ENCODE results near the gene KIF18B.

The KIF18B gene

DNA sequence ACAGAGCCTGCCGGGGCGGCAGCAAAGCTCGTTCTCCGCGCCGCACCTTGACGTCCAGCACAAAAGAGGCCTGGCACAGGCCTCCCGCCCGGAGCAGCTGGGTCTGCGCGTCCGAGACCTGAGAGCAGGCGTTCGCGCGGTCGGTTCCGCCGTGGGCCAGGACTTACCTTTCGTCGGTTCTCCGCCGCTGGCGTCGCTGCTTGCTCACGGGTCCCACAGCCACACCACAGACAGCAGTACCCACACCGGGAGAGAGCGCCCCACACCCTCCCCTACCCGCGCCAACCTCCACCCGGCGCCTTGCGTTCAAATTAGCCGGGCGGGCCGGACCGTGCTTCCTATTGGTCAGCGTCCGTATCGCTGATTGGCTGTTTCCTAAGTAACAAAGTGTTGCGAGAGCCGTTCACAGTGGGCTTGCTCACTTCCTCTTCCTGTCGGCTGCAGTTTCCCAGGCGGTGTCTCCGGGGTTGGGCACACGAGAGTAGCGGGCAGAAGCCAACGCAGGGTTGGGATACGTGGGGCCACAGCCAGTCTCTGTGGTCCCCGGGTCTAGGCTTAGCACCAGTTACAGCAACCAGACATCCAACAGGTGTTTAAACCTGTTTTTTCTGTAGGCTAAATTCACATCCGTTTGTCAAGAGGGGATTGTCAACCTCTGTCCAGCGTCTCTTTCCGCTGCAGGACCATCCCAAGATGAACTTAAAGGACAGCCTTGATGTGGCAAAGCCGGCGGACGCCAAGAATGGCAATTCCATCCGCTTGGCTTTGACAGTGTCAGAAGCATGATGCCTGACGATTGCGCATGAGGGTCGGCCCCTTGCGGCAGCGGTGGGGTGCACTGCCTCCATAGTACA is at the start of gene KIF18B:
Gene KIF18B, minus strand, starts transcription at position 313 of the 854 bp plus-strand sequence. CDS start 11,429 bp downstream, outside the sequence.
- DNase-seq (ENCODE audit: low read depth in 2 of 2): peak; percentile 73 to 94

DNA sequence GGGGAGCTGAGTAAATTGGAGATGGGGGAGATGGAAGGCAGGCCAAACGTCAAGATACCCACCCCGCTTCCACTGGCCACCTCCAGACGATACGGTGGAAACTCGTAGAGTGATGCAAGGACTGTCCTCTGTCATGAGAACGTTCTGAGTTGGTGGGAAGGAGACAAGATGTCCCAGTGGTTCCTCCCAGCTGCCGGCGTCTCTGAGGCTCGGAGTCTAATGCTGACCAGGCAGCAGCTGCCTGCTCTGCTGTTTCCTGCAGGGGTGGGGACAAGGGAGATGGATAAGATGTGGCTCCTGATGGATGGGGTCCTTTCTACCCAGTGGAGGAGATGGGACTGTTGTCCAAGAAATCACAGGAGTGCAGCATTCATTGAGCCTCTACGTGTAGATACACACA is 48.7 kb upstream of the KIF18B start:
- DNase-seq (ENCODE audit: low read depth in 2 of 2): no peak

DNA sequence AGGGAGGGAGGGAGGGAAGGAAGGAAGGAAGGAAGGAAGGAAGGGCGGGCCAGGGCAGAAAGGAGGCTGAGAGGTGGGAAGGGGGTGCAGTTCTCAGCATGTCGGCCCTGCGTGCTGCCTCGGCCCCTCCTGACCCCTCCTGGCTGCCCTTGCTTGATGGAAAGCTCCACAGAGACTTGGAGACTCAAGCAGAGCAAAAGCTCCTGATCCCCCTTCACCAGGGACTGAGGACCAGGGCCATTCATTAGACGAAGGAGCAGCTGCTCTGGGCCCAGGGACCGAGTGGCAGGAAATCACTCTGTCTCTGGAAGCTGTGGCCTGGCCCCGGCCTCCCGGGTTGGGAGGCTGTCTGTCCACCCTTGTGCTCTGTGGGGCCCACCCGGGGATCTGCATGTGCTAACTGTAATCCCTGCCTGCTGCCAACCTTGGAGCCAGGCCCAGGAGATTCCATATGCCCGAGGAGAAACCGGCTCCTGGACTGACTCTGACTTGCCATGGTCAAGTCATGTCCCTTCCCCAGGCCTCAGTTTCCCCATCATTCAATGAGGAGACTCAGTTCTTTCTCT is 47.9 kb upstream of the KIF18B start:
- DNase-seq (ENCODE audit: low read depth in 2 of 2): no peak

DNA sequence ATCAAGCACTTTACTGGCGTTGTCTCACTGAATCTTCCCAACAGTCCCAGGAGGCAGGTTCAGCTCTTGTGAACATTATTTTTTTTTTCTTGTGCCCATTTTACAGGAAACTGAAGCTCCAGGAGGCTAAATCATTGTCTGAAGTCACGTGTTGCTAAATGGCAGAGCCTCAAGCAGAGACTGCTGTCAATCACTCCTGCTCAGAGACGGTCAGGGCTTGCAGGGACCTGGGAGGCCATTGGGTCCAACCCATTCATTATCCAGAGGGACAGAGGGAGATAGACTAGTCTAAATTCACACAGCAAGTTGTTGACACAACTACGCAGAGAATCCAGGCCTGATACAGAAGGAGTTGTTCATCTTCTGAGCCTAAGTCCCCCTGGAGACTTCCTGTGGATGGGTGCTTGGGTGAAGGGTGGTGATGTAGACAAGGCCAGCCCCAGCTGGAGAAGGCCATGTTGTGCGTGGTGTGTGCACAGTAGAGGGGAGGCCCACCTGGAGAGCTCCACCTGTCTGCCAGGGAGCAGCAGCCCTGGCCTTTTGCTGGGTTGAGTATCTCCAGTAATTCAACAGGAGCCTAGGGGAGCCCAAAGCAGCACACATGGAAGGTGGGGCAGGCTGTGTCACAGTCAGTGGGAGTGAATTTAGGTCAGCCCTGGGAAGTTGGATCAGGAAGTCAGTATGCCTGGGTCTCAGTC is 44.8 kb upstream of the KIF18B start:
- DNase-seq (ENCODE audit: low read depth in 2 of 2): no peak

DNA sequence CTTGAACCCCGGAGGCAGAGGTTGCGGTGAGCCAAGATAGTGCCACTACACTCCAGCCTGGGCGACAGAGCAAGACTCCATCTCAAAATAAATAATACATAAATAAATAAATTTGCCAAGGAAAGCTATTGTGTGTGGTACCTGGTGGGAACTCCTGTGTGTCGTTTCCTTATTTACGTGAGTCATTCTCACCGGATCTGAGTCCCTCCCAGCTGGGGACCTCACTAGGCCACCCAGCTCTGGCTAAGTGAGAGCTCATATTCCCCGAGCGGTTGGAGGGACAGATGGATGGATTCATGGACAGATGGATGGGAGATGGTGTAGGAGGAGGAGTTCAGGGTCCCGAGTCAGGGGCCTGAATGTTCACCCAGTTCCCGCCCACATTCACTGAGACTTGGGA is 43.4 kb upstream of the KIF18B start:
- DNase-seq (ENCODE audit: low read depth in 2 of 2): no peak

DNA sequence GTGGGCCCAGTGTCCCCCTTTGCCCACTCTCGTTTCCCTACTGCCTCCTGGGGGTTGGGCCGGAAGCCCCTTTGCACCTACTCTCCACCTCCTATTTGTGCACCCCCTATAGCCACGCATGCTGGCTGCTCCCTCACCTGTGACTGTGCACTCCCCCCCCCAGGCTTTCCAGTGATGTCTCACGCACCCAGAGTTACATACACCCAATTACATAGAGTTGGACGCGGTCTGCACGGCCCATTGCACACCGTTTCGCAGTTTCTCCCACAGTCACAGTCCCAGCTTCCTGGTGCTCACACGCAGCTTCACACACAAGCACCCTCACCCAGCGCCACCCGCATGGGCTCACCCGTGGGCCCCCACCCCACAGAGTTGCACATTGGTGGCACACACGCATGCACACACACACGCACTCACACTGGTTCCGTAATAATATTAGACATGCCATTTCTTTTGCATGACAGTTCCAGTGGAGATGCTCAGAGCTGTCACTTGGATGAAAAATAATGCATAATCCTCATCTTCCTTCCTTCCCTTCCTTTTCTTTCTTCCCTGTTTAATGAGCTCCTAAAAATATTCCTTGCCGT is 42.1 kb upstream of the KIF18B start:
- no peak for DNase-seq (ENCODE audit: low read depth in 2 of 2)

DNA sequence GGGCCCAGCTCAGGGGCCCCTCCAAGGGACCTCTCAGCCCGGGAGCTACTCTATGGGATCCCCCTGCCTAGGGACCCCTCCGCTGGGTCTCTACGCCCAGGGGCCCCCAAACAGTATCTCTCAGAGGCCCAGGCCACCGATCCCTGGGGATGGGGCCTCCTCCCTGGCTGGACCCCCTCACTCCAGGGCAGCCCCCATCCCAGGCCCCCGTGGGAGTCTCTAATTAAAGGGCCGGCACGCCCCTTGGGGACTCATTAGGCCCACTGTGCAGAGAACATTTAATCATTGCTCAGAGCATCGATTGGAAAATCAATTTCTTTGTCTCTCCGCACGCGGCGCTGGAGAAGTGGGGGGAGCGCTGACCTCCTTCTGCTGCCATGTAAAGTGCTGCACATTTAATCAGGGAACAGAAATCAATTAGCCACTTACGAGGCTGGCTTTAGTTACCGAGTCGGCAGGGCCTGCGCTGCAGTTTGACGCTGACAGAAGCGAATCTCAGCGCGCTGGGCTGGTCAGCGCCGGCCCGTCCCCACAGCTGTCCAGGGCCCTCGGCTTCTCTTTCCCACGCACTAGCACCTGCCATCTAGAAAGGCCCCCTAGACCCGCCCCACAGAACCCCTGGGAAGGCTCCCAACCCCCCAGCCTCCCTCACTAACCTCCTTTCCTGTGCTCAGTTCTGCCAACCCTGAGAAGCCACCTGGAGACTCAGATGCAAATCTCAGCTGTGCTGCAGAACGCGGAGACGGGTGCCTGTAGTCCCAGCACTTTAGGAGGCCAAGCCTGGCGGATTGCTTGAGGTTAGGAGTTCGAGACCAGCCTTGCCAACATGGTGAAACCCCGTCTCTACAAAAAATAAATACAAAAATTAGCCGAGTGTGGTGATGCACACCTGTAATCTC is 40.7 kb upstream of the KIF18B start:
- no peak for DNase-seq (ENCODE audit: low read depth in 2 of 2)

DNA sequence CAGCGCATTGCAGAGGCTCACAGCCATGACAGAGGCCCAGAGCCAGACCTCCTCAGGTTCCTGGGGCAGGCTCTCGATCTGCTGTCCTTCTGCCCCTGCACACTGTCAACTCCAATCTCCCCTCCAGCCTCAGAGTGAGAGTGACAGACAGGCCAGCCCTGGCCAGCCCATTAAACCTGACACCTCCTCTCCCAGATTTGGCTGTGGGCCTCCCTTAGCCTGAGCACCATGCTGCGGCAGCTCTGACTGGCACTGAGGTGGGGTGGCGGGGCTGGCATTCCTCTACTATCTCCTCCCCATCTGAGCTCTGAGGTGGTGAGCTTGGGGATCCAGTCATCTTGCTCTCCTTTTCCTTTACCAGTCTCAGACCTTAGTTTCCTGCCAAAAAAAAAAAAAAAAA is 36.0 kb upstream of the KIF18B start:
- DNase-seq (ENCODE audit: low read depth in 2 of 2): no peak

DNA sequence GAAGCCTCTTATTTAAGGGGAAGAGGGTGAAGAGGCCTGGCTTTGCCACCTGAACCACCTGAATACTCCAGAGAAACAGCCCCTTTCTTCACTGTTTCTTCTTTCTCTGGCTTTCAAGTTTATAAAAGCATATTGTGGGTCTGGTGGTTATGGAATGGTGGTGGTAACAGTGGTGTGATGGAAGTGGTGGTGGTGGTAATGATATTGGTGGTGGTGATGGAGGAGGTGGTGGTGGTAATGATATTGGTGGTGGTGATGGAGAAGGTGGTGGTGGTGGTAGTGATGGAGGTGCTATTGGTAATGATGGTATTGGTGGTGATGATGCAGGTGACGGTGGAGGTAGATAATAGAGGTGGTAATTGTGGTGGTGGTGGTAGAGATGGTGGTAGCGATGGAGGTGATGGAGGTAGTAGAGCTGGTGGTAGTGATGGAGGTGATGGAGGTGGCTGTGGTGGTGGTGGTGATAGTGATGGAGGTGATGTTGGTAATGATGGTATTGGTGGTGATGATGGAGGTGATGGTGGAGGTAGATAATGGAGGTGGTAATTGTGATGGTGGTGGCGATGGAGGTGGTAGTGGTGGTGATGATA is 34.6 kb upstream of the KIF18B start:
- DNase-seq (ENCODE audit: low read depth in 2 of 2): no peak

DNA sequence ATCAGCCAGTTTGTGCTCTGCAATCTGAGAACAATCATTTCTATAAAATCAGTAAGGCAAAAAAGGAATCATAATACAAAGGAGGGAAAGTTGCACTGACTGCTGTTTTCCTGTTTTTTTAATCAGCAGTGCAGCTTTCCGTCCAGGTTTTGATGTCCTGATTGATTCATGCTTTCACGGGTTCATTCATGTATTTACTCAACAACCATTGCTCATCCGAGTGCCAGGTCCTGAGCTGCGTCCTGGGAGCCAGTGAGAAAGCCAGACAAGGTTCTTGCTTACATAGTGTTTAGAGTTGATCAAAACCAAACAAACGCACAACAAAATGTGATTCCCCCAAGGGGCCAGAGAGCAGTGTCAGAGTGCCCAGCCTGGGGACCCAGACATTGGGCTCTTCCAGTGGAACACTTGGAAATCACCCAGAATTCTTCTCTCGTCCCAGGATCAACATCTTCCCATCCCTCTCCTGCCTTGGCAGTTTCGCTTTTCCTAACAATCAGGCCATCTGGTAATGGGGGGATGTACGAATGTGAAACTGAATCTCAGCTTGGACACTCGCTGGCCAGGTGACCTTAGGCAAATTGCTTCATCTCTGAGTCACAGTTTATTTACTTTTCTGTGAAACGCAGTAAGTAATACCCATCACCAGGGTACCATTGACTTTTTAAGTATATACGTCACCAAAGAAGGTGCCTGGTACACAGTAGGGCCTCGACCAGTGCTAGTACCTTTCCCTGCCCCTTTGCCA is 33.8 kb upstream of the KIF18B start:
- DNase-seq (ENCODE audit: low read depth in 2 of 2): no peak

DNA sequence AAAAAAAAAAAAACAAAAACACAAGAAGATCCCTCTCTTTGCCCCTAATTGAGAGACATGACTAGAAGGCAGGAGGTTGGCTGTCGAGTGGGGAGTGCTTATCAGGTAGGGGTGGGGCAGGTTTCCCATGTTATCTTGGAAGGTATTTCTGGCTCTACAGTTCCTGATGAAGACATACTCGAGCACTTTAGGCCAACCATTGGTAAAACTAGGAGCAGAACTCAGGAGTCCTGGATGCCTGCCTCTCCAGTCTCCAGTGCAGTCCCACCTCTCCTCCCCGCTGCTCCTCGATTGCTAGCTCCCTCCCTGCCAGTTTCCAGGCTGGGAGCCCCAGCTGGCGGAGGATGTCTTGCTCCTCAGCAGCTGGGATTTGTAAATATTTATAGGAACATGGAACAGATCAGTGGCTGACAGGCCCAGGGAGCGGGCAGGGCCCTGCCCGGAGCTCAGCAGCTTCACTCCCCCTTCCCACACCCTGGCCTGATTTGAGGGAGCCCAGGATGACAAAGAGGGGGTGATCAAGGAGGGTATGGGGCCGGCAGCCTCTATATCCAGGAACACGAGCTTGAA is 31.9 kb upstream of the KIF18B start:
- DNase-seq (ENCODE audit: low read depth in 2 of 2): no peak

DNA sequence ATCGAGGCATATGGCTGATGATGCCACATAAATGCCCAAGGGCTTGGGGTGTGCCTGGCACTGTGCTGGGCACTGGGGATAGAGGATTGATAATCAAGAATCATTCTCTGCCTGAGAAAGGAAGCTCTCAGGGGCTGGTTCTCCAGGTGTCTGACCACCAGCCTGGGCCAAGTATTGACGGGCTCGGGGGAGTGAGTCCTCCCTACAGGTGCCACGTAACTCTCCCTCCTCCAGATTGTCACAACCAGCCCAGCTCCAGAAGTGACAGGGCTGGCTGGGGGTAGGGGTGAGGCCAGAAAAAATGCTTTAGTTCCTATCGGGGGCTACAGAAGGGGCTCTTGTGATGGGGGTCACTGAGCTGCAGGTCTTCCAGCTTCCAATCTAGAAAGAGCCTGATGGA is 31.2 kb upstream of the KIF18B start:
- DNase-seq (ENCODE audit: low read depth in 2 of 2): no peak

DNA sequence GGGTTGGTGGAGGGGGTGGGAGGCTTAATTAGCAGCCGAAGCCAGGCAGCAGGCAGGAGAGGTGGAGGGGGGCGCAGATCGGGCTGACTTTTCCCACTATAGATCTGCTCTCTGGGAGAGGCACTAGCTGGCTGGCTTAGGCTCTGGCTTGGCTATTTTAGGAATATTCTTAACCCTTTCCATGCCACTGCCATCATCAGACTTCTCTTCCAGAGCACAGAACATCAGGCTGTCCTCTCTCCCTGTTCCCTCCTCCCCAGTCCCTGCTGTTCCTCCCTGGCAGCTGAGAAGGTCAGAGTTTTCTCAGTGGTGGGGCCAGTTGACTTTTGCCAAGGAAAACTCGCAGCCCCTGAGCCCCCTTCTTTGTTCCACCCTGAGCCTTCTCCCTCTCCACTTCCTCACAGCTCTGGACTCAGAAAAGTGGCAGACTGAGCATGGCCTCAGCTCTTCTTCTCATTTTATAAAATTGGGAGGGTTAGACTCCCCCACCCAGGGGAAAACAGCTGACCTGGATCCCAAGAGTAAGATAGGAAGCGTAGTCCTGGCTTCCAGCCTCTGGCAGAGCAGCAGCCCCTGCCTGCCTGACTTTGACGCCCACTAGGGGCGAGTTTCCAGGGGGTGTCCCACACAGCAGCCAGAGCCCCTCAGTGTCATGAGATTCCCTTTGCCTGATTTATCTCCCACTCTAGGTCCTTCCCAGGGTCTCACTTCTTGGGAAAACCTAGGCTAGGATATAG is 30.4 kb upstream of the KIF18B start:
- no peak for DNase-seq (ENCODE audit: low read depth in 2 of 2)

DNA sequence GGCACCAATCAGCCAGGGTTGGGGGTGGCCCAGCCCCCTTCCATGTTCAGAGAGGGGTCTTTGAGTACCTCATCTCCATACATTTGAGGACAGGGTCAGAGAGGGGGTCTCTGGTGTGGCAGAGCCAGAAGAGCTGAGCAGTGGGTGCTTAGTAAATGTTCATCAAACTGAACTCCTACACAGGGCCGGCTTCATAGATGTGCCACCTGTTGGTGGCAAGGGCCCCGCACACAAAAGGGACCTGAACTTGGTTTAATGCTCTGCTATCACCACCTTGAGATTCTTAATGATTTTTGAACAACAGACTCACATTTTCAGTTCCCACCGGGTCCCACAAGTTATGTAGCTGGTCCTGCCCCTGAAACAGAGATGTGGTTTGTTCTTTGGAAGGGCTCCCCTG is 29.5 kb upstream of the KIF18B start:
- no peak for DNase-seq (ENCODE audit: low read depth in 2 of 2)

DNA sequence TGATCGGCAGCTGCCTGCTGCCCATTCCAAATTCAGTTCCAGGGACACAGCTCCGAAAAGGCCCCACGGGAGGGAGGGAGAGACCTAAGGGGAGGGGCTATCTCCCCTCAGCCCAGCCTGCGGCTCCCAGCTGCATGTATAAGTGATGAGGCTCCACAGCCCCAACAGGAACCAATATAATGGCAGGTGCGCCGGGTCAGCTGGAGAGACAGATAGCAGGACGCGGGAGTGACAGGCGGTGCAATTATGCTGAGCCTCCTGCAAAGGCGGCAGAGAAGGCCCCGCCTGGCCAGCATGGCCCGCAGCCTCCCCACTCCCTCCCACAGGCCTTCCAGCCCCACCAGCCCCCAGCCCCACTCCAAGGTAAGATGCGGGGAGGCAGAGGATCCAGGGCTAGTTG is 28.6 kb upstream of the KIF18B start:
- no peak for DNase-seq (ENCODE audit: low read depth in 2 of 2)

DNA sequence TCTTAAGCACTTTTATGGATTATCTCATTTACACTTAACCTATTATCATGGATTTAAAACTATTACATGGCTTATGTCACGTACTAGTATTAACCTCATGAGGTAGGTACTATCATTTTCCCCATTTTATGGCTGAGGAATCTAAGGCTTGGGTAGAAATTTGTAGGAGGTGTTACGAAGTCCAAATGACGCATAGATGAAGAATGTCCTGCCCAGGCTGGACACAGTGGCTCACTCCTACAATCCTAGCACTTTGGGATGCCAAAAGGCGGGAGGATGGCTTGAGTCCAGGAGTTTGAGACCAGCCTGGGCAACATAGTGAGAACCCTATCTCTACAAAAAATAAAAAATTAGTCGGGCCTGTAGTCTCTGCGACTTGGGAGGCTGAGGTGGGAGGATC is 25.4 kb upstream of the KIF18B start:
- DNase-seq (ENCODE audit: low read depth in 2 of 2): no peak

DNA sequence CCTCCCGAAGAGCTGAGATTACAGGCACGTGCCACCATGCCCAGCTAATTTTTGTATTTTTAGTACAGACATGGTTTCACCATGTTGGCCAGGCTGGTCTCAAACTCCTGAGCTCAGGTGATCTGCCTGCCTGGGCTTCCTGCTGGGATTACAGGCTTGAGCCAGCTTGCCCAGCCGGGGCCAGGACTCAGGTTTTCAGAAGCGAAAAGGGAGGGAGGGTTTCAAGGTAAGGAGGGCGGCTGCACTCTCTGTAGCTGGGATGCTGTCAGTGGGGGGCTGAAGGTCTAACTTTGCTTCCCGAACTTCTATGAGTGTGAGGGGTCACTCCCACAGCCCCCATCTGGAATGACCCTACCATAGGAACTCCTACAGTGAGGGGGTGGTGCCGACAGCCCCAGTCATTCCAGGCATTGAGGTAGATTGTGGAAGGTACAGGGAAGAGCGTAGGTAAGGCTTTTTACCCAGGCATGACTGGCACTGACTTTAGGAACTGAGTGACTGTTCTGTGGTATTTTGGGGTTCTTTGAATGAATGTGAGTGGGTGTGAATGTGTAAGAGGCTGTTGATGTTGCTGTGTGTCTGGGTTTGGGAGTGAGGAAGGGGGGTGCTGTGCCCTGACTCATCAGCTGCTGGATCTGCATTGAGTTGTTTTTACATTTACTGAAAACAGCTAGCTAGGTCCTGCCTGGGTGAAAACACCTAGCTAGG is 24.4 kb upstream of the KIF18B start:
- peak; percentile 32 to 55 for DNase-seq (ENCODE audit: low read depth in 2 of 2)

DNA sequence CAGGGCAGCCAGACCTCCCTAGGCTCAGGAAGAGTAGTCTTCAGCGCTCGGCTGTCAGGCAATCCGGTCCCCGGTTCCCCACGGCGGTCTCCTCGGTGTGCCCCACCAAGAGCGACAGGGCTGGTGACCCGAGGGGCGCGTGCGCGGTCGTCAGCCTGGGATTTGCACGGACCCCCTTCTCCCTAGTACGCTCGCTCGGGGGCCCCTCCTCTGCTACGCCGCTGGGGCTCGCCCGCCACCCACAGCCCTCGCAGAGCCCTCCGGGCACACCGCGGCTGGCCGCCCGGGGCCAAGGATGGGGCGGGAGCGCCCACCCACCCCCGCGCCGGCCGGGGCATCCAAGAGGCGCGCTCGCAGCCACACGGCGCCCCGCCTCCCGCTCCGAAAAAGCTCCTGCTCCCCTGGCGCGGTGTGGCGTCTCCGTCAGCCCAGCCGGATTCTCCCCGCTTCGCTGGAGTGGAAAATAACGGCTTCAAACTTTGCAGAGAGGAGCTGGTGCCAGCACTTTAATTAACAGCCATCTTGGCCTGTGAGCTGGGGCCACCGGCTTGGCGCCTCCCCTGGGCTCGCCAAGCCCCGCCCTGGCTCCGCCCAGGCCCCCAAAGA is 22.7 kb upstream of the KIF18B start:
- DNase-seq (ENCODE audit: low read depth in 2 of 2): no peak
